ENCODE data around the gene SLC19A2. TPM values are rescaled to one million over a fixed set of nuclear protein-coding genes. Genes with fewer than 3 reads are reported as not detected.

The SLC19A2 gene
- total RNA-seq, 4 donors from 2014 or later, result 19.0 to 38.8 (median 20.6) TPM

DNA sequence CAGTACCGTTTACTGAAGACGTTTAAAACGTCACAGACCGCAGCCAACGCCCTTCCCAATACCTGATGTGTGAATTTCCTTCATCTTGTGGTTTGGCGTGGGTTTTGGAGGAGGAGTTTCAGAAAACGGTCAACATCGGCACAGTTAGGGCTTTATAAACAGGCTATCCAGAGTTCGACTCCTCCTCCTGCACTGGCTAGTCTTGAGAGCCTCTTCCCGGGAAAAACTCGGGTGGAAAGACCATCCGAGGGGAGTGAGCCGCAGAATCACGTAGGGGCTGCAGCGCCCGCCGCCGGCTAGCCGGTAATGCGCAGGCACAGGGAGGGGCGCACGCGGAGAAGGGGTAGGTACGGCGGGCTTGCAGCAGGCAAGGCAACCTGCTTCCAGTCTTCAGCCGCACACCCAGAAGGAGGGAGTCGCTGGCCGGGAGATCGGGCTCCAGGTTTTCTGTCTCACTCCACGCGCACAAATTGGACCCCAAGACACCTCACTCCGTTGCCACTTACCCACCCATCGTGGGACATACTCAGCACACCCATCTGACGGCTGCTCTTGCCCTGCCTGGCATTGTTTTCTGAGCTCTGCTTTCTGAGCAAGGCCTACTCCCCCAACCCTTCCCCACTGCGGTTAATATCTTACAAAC lies 25.4 kb downstream of the SLC19A2 start:
- no peak for DNase-seq (ENCODE audit: extremely low spot score)
- peaks cover 0 to 10% (median 7%) of the 10 kb centered on the region in 4 donors for H3K4me1 ChIP-seq
- no peak overlapping the region for H3K27ac ChIP-seq (replicated peaks in 1 of 4)
- H3K4me3 ChIP-seq, result peak overlapping the region; percentile 26 to 49 (median 38)
- TF ChIP-seq, protein P1, sequence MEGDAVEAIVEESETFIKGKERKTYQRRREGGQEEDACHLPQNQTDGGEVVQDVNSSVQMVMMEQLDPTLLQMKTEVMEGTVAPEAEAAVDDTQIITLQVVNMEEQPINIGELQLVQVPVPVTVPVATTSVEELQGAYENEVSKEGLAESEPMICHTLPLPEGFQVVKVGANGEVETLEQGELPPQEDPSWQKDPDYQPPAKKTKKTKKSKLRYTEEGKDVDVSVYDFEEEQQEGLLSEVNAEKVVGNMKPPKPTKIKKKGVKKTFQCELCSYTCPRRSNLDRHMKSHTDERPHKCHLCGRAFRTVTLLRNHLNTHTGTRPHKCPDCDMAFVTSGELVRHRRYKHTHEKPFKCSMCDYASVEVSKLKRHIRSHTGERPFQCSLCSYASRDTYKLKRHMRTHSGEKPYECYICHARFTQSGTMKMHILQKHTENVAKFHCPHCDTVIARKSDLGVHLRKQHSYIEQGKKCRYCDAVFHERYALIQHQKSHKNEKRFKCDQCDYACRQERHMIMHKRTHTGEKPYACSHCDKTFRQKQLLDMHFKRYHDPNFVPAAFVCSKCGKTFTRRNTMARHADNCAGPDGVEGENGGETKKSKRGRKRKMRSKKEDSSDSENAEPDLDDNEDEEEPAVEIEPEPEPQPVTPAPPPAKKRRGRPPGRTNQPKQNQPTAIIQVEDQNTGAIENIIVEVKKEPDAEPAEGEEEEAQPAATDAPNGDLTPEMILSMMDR (IDR thresholded peaks at IDR 0.05), result no peak
- TF ChIP-seq POLR2AphosphoS5 (IDR thresholded peaks at IDR 0.05) (peak in 1 of 2 donors; percentile 3), POLR2A (IDR thresholded peaks at IDR 0.05; ENCODE audit: low read depth) (no peak), EP300 (IDR thresholded peaks at IDR 0.05) (no peak)
- 12% methylated on average over 21 of the region's 35 CpGs for WGBS
- peaks cover 0 to 8% (median 2%) of the 10 kb centered on the region in 4 donors for H3K27me3 ChIP-seq
- intact Hi-C loops (cut with DNase I), result no loop called here
- peaks cover 0 to 15% (median 11%) of the 10 kb centered on the region in 4 donors for H3K9me3 ChIP-seq
- H3K36me3 ChIP-seq, result peaks cover 0 to 3% (median 1%) of the 10 kb centered on the region in 4 donors

DNA sequence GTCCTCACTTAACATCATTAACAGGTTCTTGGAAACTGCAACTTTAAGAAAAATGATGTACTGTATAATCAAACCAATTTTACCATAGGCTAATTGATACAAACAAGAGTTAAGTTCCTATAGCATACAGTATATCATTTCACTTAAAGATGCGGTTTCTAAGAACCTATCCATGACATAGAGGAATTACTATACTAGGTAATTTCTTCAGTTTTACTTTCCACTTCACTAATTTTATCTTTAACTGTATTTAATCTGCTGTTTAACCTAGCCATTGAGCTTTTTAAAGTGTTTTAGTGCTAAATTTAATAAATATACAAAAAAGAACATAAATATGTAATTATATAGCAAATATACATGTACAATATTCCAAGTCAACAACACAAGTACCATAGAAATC lies 28.3 kb downstream of the SLC19A2 start:
- Histone ChIP-seq H3K9me3 (peaks cover 0 to 15% (median 11%) of the 10 kb centered on the region in 4 donors), H3K4me3 (no peak overlapping the region)
- intact Hi-C loops (cut with DNase I), result no loop called here

DNA sequence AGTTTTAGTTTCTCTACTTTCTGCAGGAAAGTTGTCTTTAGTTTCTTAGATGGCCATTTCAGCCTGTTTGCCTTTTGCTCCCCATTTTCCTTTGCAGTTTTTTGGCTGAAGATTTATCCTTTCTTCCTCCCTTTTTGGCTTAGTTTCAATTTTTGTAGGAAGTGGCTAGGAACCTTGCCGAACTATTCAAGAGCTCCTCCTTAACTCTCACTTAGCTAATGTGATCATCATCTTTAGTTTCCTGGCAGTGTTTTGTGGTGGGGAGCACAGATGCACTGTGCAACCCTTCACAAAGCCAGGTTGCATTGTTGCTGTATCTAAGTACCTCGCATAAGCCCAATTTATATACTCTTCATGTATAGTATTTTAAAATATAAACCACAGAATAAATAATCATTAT lies 29.7 kb downstream of the SLC19A2 start:
- TF ChIP-seq, protein P1 (IDR thresholded peaks at IDR 0.05), result no peak
- TF ChIP-seq EP300 (IDR thresholded peaks at IDR 0.05) (no peak), POLR2AphosphoS5 (IDR thresholded peaks at IDR 0.05) (no peak), POLR2A (IDR thresholded peaks at IDR 0.05; ENCODE audit: low read depth) (no peak)
- H3K36me3 ChIP-seq, result no peaks in the 10 kb centered on the region
- peaks cover 0 to 10% (median 7%) of the 10 kb centered on the region in 4 donors for H3K4me1 ChIP-seq
- intact Hi-C loops (cut with DNase I), result no loop called here
- 70% methylated on average over 2 of the region's 2 CpGs for WGBS
- no peak overlapping the region for H3K27ac ChIP-seq (replicated peaks in 1 of 4)
- peaks cover 0 to 8% (median 2%) of the 10 kb centered on the region in 4 donors for H3K27me3 ChIP-seq
- H3K4me3 ChIP-seq, result no peak overlapping the region
- DNase-seq (ENCODE audit: extremely low spot score), result no peak
- H3K9me3 ChIP-seq, result peaks cover 0 to 15% (median 11%) of the 10 kb centered on the region in 4 donors

More for the DNA sequence above, 28.3 kb downstream of the SLC19A2 start:
- 98% methylated on average over 1 of the region's 1 CpG for WGBS
- no peaks in the 10 kb centered on the region for H3K36me3 ChIP-seq
- no peak for TF ChIP-seq POLR2A (IDR thresholded peaks at IDR 0.05; ENCODE audit: low read depth)
- TF ChIP-seq EP300 (IDR thresholded peaks at IDR 0.05), result no peak
- TF ChIP-seq, protein P1 (IDR thresholded peaks at IDR 0.05), result no peak
- TF ChIP-seq POLR2AphosphoS5 (IDR thresholded peaks at IDR 0.05), result no peak
- no peak for DNase-seq (ENCODE audit: extremely low spot score)
- no peak overlapping the region for H3K27ac ChIP-seq (replicated peaks in 1 of 4)
- H3K27me3 ChIP-seq, result peaks cover 0 to 8% (median 2%) of the 10 kb centered on the region in 4 donors
- H3K4me1 ChIP-seq, result peaks cover 0 to 10% (median 7%) of the 10 kb centered on the region in 4 donors

DNA sequence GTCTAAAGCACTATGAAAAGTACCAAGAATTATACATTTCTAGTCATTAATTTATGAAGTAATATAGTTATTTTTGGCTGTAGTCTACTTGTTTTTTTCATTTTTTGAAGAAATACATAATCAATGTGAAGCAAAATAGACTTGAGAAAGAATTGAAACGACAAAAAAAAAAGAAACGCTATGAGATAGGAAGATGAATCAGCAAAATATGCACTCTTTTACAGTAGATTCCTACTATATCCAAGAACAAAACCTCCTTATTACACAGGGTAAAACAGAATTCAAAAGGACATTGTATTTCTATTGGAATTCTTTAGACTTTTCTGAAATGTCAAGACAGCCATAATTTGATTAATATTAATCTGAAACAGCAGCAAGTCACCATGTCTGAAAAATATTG lies 32.8 kb downstream of the SLC19A2 start:
- 88% methylated on average over 2 of the region's 2 CpGs for WGBS
- Histone ChIP-seq H3K4me3 (no peak overlapping the region), H3K27me3 (no peaks in the 10 kb centered on the region), H3K27ac (replicated peaks in 1 of 4) (no peak overlapping the region), H3K9me3 (peaks cover 0 to 15% (median 11%) of the 10 kb centered on the region in 4 donors), H3K36me3 (no peaks in the 10 kb centered on the region), H3K4me1 (no peaks in the 10 kb centered on the region)
- intact Hi-C loops (cut with DNase I), result no loop called here
- DNase-seq (ENCODE audit: extremely low spot score), result no peak
- TF ChIP-seq POLR2AphosphoS5 (IDR thresholded peaks at IDR 0.05), result no peak
- TF ChIP-seq, protein P1 (IDR thresholded peaks at IDR 0.05), result no peak
- TF ChIP-seq EP300 (IDR thresholded peaks at IDR 0.05), result no peak
- no peak for TF ChIP-seq POLR2A (IDR thresholded peaks at IDR 0.05; ENCODE audit: low read depth)
